Measurements from ENCODE around the gene GOT1.

Gene GOT1

GRCh38 chr10:99369126-99369525 lies 61.3 kb downstream of the GOT1 start:
- H3K4me1 Mint-ChIP-seq (ENCODE audit: low read depth): peaks cover 9% of the 10 kb centered on the region
- H3K27me3 Mint-ChIP-seq: peaks cover 58% of the 10 kb centered on the region
- no peaks in the 10 kb centered on the region for H3K36me3 Mint-ChIP-seq (ENCODE audit: low read depth)
- no peaks in the 10 kb centered on the region for H3K9me3 Mint-ChIP-seq
- H3K27ac Mint-ChIP-seq: no peak overlapping the region
- H3K4me3 Mint-ChIP-seq: no peak overlapping the region

- Mint-ChIP-seq H3K27me3 (peaks cover 53% of the 10 kb centered on the region), H3K4me3 (no peak overlapping the region), H3K9me3 (no peaks in the 10 kb centered on the region), H3K4me1 (ENCODE audit: low read depth) (peaks cover 9% of the 10 kb centered on the region), H3K36me3 (ENCODE audit: low read depth) (no peaks in the 10 kb centered on the region), H3K27ac (no peak overlapping the region)
These were observed 61.8 kb downstream of the GOT1 start for GRCh38 chr10:99368646-99369045.

- peaks cover 34% of the 10 kb centered on the region for H3K27me3 Mint-ChIP-seq
- no peak overlapping the region for H3K4me3 Mint-ChIP-seq
- no peaks in the 10 kb centered on the region for H3K36me3 Mint-ChIP-seq (ENCODE audit: low read depth)
- H3K27ac Mint-ChIP-seq: no peak overlapping the region
- peaks cover 8% of the 10 kb centered on the region for H3K4me1 Mint-ChIP-seq (ENCODE audit: low read depth)
- no peaks in the 10 kb centered on the region for H3K9me3 Mint-ChIP-seq
These were observed 63.8 kb downstream of the GOT1 start for GRCh38 chr10:99366666-99367065.

DNA sequence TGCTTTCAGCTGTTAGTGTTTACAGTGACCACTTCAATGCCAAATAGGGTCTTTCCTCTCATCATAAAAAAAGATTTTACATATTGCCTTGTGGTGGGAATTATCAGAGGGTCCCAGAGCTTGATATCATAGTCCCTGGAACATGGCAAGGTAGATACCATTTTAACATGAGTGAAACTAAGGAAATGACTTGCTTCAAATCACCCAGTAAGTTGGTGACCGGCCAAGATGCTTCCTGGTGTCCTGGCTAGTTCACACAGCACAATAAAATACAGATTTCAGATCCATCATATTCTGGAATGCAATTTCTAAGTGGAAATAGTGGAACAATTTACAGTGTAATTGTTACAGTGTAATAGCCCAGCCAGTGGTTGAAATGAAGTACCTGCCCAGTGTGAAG lies 64.7 kb downstream of the GOT1 start:
- Mint-ChIP-seq H3K27ac (no peak overlapping the region), H3K27me3 (peaks cover 27% of the 10 kb centered on the region), H3K4me3 (no peak overlapping the region), H3K4me1 (ENCODE audit: low read depth) (no peaks in the 10 kb centered on the region), H3K36me3 (ENCODE audit: low read depth) (no peaks in the 10 kb centered on the region), H3K9me3 (no peaks in the 10 kb centered on the region)

- Mint-ChIP-seq H3K27ac (no peak overlapping the region), H3K4me1 (ENCODE audit: low read depth) (no peaks in the 10 kb centered on the region), H3K9me3 (no peaks in the 10 kb centered on the region), H3K4me3 (no peak overlapping the region), H3K27me3 (peaks cover 24% of the 10 kb centered on the region), H3K36me3 (ENCODE audit: low read depth) (no peaks in the 10 kb centered on the region)
These were observed 65.1 kb downstream of the GOT1 start for GRCh38 chr10:99365311-99365710.

DNA sequence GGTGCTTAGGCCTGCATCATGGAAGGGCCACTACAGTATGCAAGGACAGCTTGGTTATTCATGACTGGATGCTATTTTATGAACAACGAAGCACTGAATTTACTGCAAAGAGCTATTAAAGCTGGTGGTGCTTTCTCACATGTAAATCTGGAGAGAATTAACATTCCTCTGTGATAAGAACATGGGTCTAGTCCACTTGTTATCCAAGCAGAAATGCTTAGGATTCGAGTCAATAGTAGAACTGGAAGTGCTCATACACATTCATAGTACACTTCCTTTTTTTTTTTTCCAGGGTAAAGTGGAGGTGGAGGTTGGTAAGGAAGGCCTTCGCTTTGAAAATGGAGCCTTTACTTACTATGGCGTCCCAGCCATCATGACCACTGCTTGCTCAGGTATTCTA lies 66.3 kb downstream of the GOT1 start:
- Mint-ChIP-seq H3K4me3 (no peak overlapping the region), H3K36me3 (ENCODE audit: low read depth) (no peaks in the 10 kb centered on the region), H3K4me1 (ENCODE audit: low read depth) (no peaks in the 10 kb centered on the region), H3K9me3 (no peaks in the 10 kb centered on the region), H3K27me3 (peaks cover 15% of the 10 kb centered on the region), H3K27ac (no peak overlapping the region)

GRCh38 chr10:99360934-99361333 lies 69.5 kb downstream of the GOT1 start:
- Mint-ChIP-seq H3K36me3 (ENCODE audit: low read depth) (no peaks in the 10 kb centered on the region), H3K27ac (no peak overlapping the region), H3K9me3 (no peaks in the 10 kb centered on the region), H3K4me3 (no peak overlapping the region), H3K4me1 (ENCODE audit: low read depth) (no peaks in the 10 kb centered on the region), H3K27me3 (peaks cover 5% of the 10 kb centered on the region)

DNA sequence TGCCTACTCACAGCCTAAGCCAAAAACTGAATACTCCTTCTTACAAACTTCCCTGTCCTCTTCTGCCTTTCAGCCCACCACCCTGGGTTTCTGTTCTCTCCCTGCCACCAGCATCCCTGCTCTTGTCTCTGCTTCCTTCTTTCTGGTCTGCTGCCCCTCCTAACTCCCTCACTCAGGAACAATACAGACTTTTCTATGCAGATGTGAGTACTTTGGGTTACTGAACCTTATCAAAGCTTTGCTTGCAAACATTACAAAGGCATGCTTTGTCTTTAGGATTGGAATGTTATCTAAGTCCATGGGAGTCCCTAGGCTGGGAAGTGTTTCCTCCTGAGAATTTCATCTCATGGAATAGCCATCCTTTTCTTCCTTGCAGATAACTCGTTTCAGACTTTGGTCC lies 72.3 kb downstream of the GOT1 start:
- peaks cover 11% of the 10 kb centered on the region for H3K27me3 Mint-ChIP-seq
- no peaks in the 10 kb centered on the region for H3K9me3 Mint-ChIP-seq
- H3K4me3 Mint-ChIP-seq: no peak overlapping the region
- no peaks in the 10 kb centered on the region for H3K36me3 Mint-ChIP-seq (ENCODE audit: low read depth)
- H3K27ac Mint-ChIP-seq: no peak overlapping the region
- H3K4me1 Mint-ChIP-seq (ENCODE audit: low read depth): no peaks in the 10 kb centered on the region

GRCh38 chr10:99357691-99358090 lies 72.7 kb downstream of the GOT1 start:
- Mint-ChIP-seq H3K4me1 (ENCODE audit: low read depth) (no peaks in the 10 kb centered on the region), H3K4me3 (no peak overlapping the region), H3K9me3 (no peaks in the 10 kb centered on the region), H3K36me3 (ENCODE audit: low read depth) (no peaks in the 10 kb centered on the region), H3K27me3 (peaks cover 11% of the 10 kb centered on the region), H3K27ac (no peak overlapping the region)

DNA sequence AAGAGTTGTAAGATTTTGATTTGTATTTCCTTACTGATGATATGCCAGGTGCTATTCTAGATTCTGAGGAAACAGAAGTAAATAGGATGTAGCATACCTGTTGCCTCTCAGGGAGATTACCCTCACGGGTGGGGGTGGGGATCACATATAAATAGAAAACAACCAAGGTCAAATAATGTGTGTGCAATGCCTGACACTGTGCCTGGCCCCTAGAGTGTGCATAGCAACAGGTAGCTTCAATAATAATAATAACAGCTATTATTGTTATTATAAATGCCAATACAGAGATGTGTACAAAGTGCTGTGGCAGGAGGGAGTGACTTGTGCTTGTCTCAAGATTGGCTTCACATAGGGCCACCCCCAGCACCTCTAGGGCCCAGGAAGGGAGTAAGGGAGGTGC lies 77.2 kb downstream of the GOT1 start:
- Mint-ChIP-seq H3K4me1 (ENCODE audit: low read depth) (no peaks in the 10 kb centered on the region), H3K4me3 (no peak overlapping the region), H3K27me3 (peaks cover 19% of the 10 kb centered on the region), H3K9me3 (no peaks in the 10 kb centered on the region), H3K36me3 (ENCODE audit: low read depth) (no peaks in the 10 kb centered on the region), H3K27ac (no peak overlapping the region)

DNA sequence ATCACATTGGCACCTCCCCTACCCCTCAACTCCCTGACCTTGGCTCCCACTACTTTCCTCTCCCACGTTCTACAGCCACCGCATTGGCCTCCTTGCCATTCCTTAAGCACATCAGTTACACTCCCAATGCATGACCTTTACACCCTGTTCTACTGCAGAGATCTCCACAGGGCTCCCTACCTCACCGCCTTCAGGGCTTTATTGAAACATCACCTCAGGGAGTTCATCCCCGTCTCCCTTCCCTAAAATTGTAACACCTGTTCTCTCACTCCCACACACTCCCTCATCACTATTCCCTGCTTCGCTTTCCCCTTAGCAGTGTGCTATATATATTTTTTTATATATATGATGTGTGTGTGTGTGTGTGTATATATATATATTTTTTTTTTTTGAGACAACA lies 82.8 kb downstream of the GOT1 start:
- Mint-ChIP-seq H3K27ac (no peak overlapping the region), H3K9me3 (no peaks in the 10 kb centered on the region), H3K27me3 (peaks cover 11% of the 10 kb centered on the region), H3K36me3 (ENCODE audit: low read depth) (no peaks in the 10 kb centered on the region), H3K4me1 (ENCODE audit: low read depth) (no peaks in the 10 kb centered on the region), H3K4me3 (no peak overlapping the region)
